ENCODE data around the gene USP17L11.
"Not testable (repeated sequence)": the region's sequence is repeated elsewhere in the genome, so short reads cannot be mapped to it uniquely, and the experiment has no call there.

The USP17L11 gene

GRCh38 chr4:9215105-9215504, at the start of gene USP17L11:
Gene USP17L11 (plus strand): TSS chr4:9215405. CDS start chr4:9215405, 0 bp downstream.
- DNase-seq (ENCODE audit: low read depth), result not testable (repeated sequence)

- DNase-seq (ENCODE audit: low read depth), result not testable (repeated sequence)
These were observed 49.2 kb upstream of the USP17L11 start for GRCh38 chr4:9165990-9166389.

GRCh38 chr4:9169791-9170459, 45.3 kb upstream of the USP17L11 start, which contains the start of gene FAM90A26:
Gene FAM90A26 (plus strand): TSS chr4:9170409. CDS start chr4:9173173, 2,764 bp downstream.
- not testable (repeated sequence) for DNase-seq (ENCODE audit: low read depth)

GRCh38 chr4:9210357-9210756, 4.8 kb upstream of the USP17L11 start, which contains the start of gene USP17L10:
Gene USP17L10 (plus strand): TSS chr4:9210657. CDS start chr4:9210657, 0 bp downstream.
- not testable (repeated sequence) for DNase-seq (ENCODE audit: low read depth)

GRCh38 chr4:9214701-9215100, 504 bp upstream of the USP17L11 start:
- DNase-seq (ENCODE audit: low read depth), result not testable (repeated sequence)

GRCh38 chr4:9219852-9220251, 4.6 kb downstream of the USP17L11 start, which contains the start of gene USP17L12:
Gene USP17L12 (plus strand): TSS chr4:9220152. CDS start chr4:9220152, 0 bp downstream.
- DNase-seq (ENCODE audit: low read depth), result not testable (repeated sequence)

GRCh38 chr4:9224596-9224995, 9.4 kb downstream of the USP17L11 start, which contains the start of gene USP17L13:
Gene USP17L13 (plus strand): TSS chr4:9224896. CDS start chr4:9224896, 0 bp downstream.
- DNase-seq (ENCODE audit: low read depth), result not testable (repeated sequence)

GRCh38 chr4:9230249-9230648, 15.0 kb downstream of the USP17L11 start:
- not testable (repeated sequence) for DNase-seq (ENCODE audit: low read depth)

- not testable (repeated sequence) for DNase-seq (ENCODE audit: low read depth)
These were observed 18.9 kb downstream of the USP17L11 start, which contains the start of gene USP17L15 for GRCh38 chr4:9234085-9234484. Gene USP17L15 (plus strand): TSS chr4:9234385. CDS start chr4:9234385, 0 bp downstream.

GRCh38 chr4:9238461-9238860, 23.3 kb downstream of the USP17L11 start:
- not testable (repeated sequence) for DNase-seq (ENCODE audit: low read depth)

GRCh38 chr4:9243579-9243978, 28.4 kb downstream of the USP17L11 start, which contains the start of gene USP17L17:
Gene USP17L17 (plus strand): TSS chr4:9243879. CDS start chr4:9243879, 0 bp downstream.
- not testable (repeated sequence) for DNase-seq (ENCODE audit: low read depth)

- DNase-seq (ENCODE audit: low read depth), result not testable (repeated sequence)
These were observed 32.9 kb downstream of the USP17L11 start, which contains the start of gene USP17L18 for GRCh38 chr4:9247953-9248680. Gene USP17L18 (plus strand): TSS chr4:9248630. CDS start chr4:9248630, 0 bp downstream.

- not testable (repeated sequence) for DNase-seq (ENCODE audit: low read depth)
These were observed 37.9 kb downstream of the USP17L11 start, which contains the start of gene USP17L19 for GRCh38 chr4:9253078-9253477. Gene USP17L19 (plus strand): TSS chr4:9253378. CDS start chr4:9253378, 0 bp downstream.

- DNase-seq (ENCODE audit: low read depth), result not testable (repeated sequence)
These were observed 42.6 kb downstream of the USP17L11 start, which contains the start of gene USP17L20 for GRCh38 chr4:9257824-9258223. Gene USP17L20 (plus strand): TSS chr4:9258124. CDS start chr4:9258124, 0 bp downstream.

GRCh38 chr4:9262572-9262971, 47.4 kb downstream of the USP17L11 start, which contains the start of gene USP17L21:
Gene USP17L21 (plus strand): TSS chr4:9262872. CDS start chr4:9262872, 0 bp downstream.
- not testable (repeated sequence) for DNase-seq (ENCODE audit: low read depth)

Measured in HS-5 (cell line).